A673 (cell line): ENCODE measurements around the gene EXOC4.

Experiments used
- CTCF ChIP-seq: fragments of 300-800, 200-600 bp; sonication (generic); conservative IDR thresholded peaks from 2 replicates; pipeline ENCODE4 v1.5.1; 2017; ENCODE audit warnings: low read depth, mild to moderate bottlenecking, antibody characterized with exemption, low read length, moderate library complexity, mixed read lengths
- EZH2 ChIP-seq: fragments of 200-600 bp; sonication (generic); IDR thresholded peaks from 2 replicates; pipeline ENCODE4 v1.6.1; 2017; ENCODE audit warnings: borderline replicate concordance, low read depth, mild to moderate bottlenecking, mixed read lengths, antibody characterized with exemption, low read length; ENCODE audit not compliant: poor library complexity, severe bottlenecking

- no peak for TF ChIP-seq CTCF
- no peak for TF ChIP-seq EZH2
These were observed 820.4 kb downstream of the EXOC4 start for GRCh38 chr7:134073276-134073675.
